GM23338 (cell line): Measurements from ENCODE around the gene CLIC3. TPM values are rescaled to one million over a fixed set of nuclear protein-coding genes. Genes with fewer than 3 reads are reported as not detected.

Source experiments
- ATAC-seq: fragments of 200-7000 bp; cut with Tn5 transposase; 3 replicates; pipeline ENCODE4 v1.9.1; 2020
- DNase-seq: peaks from one replicate; pipeline ENCODE4 v3.0.0-alpha.2; 2015; ENCODE audit warnings: low spot score
- H2AFZ ChIP-seq: fragments of 200-600 bp; sonication (generic); 2 replicates; pipeline ENCODE4 v1.8.0; 2016; ENCODE audit warnings: antibody characterized with exemption, mild to moderate bottlenecking, moderate library complexity
- H3F3A ChIP-seq: fragments of 200-600 bp; sonication (generic); replicated peaks from 2 replicates; pipeline ENCODE4 v1.8.0; 2017; ENCODE audit warnings: antibody characterized with exemption, mixed run types, low read depth
- H3K27ac ChIP-seq: fragments of 200-600 bp; sonication (generic); 2 replicates; pipeline ENCODE4 v1.6.1; 2016; ENCODE audit warnings: low read depth
- H3K27me3 ChIP-seq: fragments of 200-600 bp; sonication (generic); 2 replicates; pipeline ENCODE4 v1.8.0; 2016; ENCODE audit warnings: mild to moderate bottlenecking, mixed run types, moderate library complexity; ENCODE audit not compliant: insufficient read depth
- H3K36me3 ChIP-seq: fragments of 200-600 bp; sonication (generic); 2 replicates; pipeline ENCODE4 v1.8.0; 2016; ENCODE audit warnings: mild to moderate bottlenecking; ENCODE audit not compliant: insufficient read depth
- H3K4me1 ChIP-seq: fragments of 200-600 bp; sonication (generic); 2 replicates; pipeline ENCODE4 v1.8.0; 2016; ENCODE audit warnings: mild to moderate bottlenecking, moderate library complexity; ENCODE audit not compliant: insufficient read depth
- H3K4me2 ChIP-seq: fragments of 200-600 bp; sonication (generic); 2 replicates; pipeline ENCODE4 v1.7.1; 2017; ENCODE audit warnings: mixed run types
- H3K4me3 ChIP-seq: fragments of 200-600 bp; sonication (generic); 2 replicates; pipeline ENCODE4 v1.6.1; 2016; ENCODE audit warnings: mixed run types
- H3K79me2 ChIP-seq: fragments of 200-600 bp; sonication (generic); replicated peaks from 2 replicates; pipeline ENCODE4 v1.8.0; 2017; ENCODE audit warnings: mild to moderate bottlenecking; ENCODE audit not compliant: insufficient read depth
- H3K9me2 ChIP-seq: fragments of 200-600 bp; sonication (generic); 2 replicates; pipeline ENCODE4 v1.8.0; 2017; ENCODE audit not compliant: insufficient read depth
- H4K20me1 ChIP-seq: fragments of 200-600 bp; sonication (generic); replicated peaks from 2 replicates; pipeline ENCODE4 v1.8.0; 2017; ENCODE audit warnings: mild to moderate bottlenecking; ENCODE audit not compliant: insufficient read depth
- H3K27ac Mint-ChIP-seq: 2 replicates; pipeline ENCODE4 v1.8.0; 2020; ENCODE audit warnings: inconsistent platforms, mild to moderate bottlenecking, moderate library complexity, mixed read lengths
- H3K27me3 Mint-ChIP-seq: 3 replicates; pipeline ENCODE4 v1.8.0; 2022; ENCODE audit warnings: low read depth, mild to moderate bottlenecking, moderate library complexity, mixed read lengths, inconsistent platforms; ENCODE audit not compliant: insufficient read depth, poor library complexity
- H3K36me3 Mint-ChIP-seq: 3 replicates; pipeline ENCODE4 v1.8.0; 2021; ENCODE audit warnings: low read depth, mild to moderate bottlenecking, inconsistent platforms, moderate library complexity, mixed read lengths
- H3K4me1 Mint-ChIP-seq: 3 replicates; pipeline ENCODE4 v1.8.0; 2020; ENCODE audit warnings: mild to moderate bottlenecking, inconsistent platforms, mixed read lengths
- H3K4me3 Mint-ChIP-seq: 3 replicates; pipeline ENCODE4 v1.8.0; 2021; ENCODE audit warnings: moderate library complexity, mild to moderate bottlenecking, inconsistent platforms, mixed read lengths
- H3K9me3 Mint-ChIP-seq: 3 replicates; pipeline ENCODE4 v1.8.0; 2020; ENCODE audit warnings: moderate library complexity, mild to moderate bottlenecking, inconsistent platforms, mixed read lengths
- CREB1 ChIP-seq: fragments of 250-450 bp; sonication (Bioruptor Pico); IDR thresholded peaks from 2 replicates; pipeline ENCODE4 v1.5.0; 2020; ENCODE audit warnings: low read depth, mild to moderate bottlenecking, moderate library complexity
- CTCF ChIP-seq, 2 experiments: fragments of 200-600 bp in 1 of 2; sonication (generic) in 1 of 2; conservative IDR thresholded peaks; 2 replicates each; pipeline versions ENCODE4 v1.5.1 to v1.6.1; 2016 to 2017; ENCODE audit warnings: antibody characterized with exemption in 2 of 2, low read depth in 2 of 2, mild to moderate bottlenecking in 2 of 2, moderate library complexity in 1 of 2
- ETS1 ChIP-seq: IDR thresholded peaks from 2 replicates; pipeline ENCODE4 v1.6.1; 2016; ENCODE audit warnings: antibody characterized with exemption
- EZH2 ChIP-seq: fragments of 200-600 bp; sonication (generic); IDR thresholded peaks from one replicate; pipeline ENCODE4 v1.8.0; 2017; ENCODE audit warnings: antibody characterized with exemption, mild to moderate bottlenecking, low read depth; ENCODE audit not compliant: unreplicated experiment
- EZH2phosphoT487 ChIP-seq: fragments of 200-600 bp; sonication (generic); IDR thresholded peaks from one replicate; pipeline ENCODE4 v1.8.1; 2018; ENCODE audit warnings: antibody characterized with exemption; ENCODE audit not compliant: unreplicated experiment
- JUNB ChIP-seq: IDR thresholded peaks from one replicate; pipeline ENCODE4 v1.6.1; 2016; ENCODE audit warnings: antibody characterized with exemption; ENCODE audit not compliant: unreplicated experiment
- NANOG ChIP-seq: IDR thresholded peaks from 2 replicates; pipeline ENCODE4 v1.6.1; 2016; ENCODE audit warnings: antibody characterized with exemption, borderline replicate concordance
- POLR2AphosphoS5 ChIP-seq: IDR thresholded peaks from 2 replicates; pipeline ENCODE4 v1.6.1; 2016; ENCODE audit warnings: antibody characterized with exemption, low read depth
- REST ChIP-seq: IDR thresholded peaks from one replicate; pipeline ENCODE4 v1.6.1; 2018; ENCODE audit warnings: antibody characterized with exemption; ENCODE audit not compliant: unreplicated experiment
- STAT1 ChIP-seq: IDR thresholded peaks from one replicate; pipeline ENCODE4 v1.6.1; 2016; ENCODE audit warnings: antibody characterized with exemption; ENCODE audit not compliant: unreplicated experiment
- ZNF114 ChIP-seq: fragments of 250-450 bp; sonication (Bioruptor Pico); IDR thresholded peaks from 2 replicates; pipeline ENCODE4 v1.5.0; 2020; ENCODE audit warnings: mild to moderate bottlenecking, moderate library complexity
- ZNF331 ChIP-seq: fragments of 250-450 bp; sonication (Bioruptor Pico); IDR thresholded peaks from 2 replicates; pipeline ENCODE4 v1.5.0; 2020; ENCODE audit warnings: low read depth, mild to moderate bottlenecking, moderate library complexity
- ZNF462 ChIP-seq: fragments of 250-450 bp; sonication (Bioruptor Pico); IDR thresholded peaks from 2 replicates; pipeline ENCODE4 v1.5.0; 2020; ENCODE audit warnings: mild to moderate bottlenecking, moderate library complexity
- polyA plus RNA-seq: library from polyadenylated mRNA; unstranded; fragments of >200 nt; fragmentation: Nextera tagmentation; extraction: Ambion mirVana; gene quantifications from 2 replicates; pipeline ENCODE4 v1.2.1, GENCODE V29; 2016
- total RNA-seq: library from RNA; depleted of rRNA; stranded (reverse); fragments of >200 nt; shearing (Covaris generic); gene quantifications from 2 replicates; pipeline ENCODE4 v1.2.3, GENCODE V29; 2014

The CLIC3 gene
- total and polyA plus RNA-seq, 2 experiments from 2014 or later, result 0.53 to 0.56 TPM

- Mint-ChIP-seq H3K27me3 (peaks cover 9% of the 10 kb centered on the region), H3K4me1 (peaks cover 8% of the 10 kb centered on the region), H3K27ac (no peak overlapping the region), H3K4me3 (no peak overlapping the region), H3K9me3 (no peaks in the 10 kb centered on the region), H3K36me3 (no peaks in the 10 kb centered on the region)
- 0 out of 2 replicates have a peak, but pooled peaks cover 5% of the 10 kb centered on the region for H3K79me2 ChIP-seq
- no peak for DNase-seq
- H3K27me3 ChIP-seq, result no peaks in the 10 kb centered on the region
- no peaks in the 10 kb centered on the region; the same call in 1 of the 2 replicates for H3F3A ChIP-seq
- no peaks in the 10 kb centered on the region for H3K36me3 ChIP-seq
- H2AFZ ChIP-seq, result no peak overlapping the region
- no peak overlapping the region for H3K4me2 ChIP-seq
- no peaks in the 10 kb centered on the region for H3K9me2 ChIP-seq
- peaks cover 9% of the 10 kb centered on the region for H3K4me1 ChIP-seq
- H3K27ac ChIP-seq, result no peak overlapping the region
- no peak for ATAC-seq
- TF ChIP-seq ETS1, result no peak
- TF ChIP-seq JUNB, result no peak
- TF ChIP-seq REST, result no peak
- no peak for TF ChIP-seq CREB1 (CRISPR knock-in tag)
- no peak for TF ChIP-seq ZNF462 (CRISPR knock-in tag)
- no peak for TF ChIP-seq ZNF331 (CRISPR knock-in tag)
- TF ChIP-seq STAT1, result no peak
- TF ChIP-seq NANOG, result no peak
- TF ChIP-seq ZNF114 (CRISPR knock-in tag), result no peak
- TF ChIP-seq EZH2, result no peak
- TF ChIP-seq EZH2phosphoT487, result no peak
- no peak for TF ChIP-seq CTCF (conservative IDR thresholded peaks at IDR 0.05; ENCODE audit: low read depth in 2 of 2)
- TF ChIP-seq POLR2AphosphoS5, result no peak
- no peaks in the 10 kb centered on the region for H4K20me1 ChIP-seq
- H3K4me3 ChIP-seq, result no peak overlapping the region
Observed at GRCh38 chr9:136947028-136947891, 49.1 kb downstream of the CLIC3 start.
